K562 treated with DMSO at 1 percent for 24 hours (cell line): ENCODE results near the gene ANKRD61. TPM values are rescaled to one million over a fixed set of nuclear protein-coding genes. Genes with fewer than 3 reads are reported as not detected.

Experiments
- total RNA-seq: library from RNA; unstranded; fragments of 300-600 nt; gene quantifications from 2 replicates; pipeline ENCODE4 v1.2.3, GENCODE V29; 2022; ENCODE audit warnings: low read depth; ENCODE audit not compliant: insufficient read depth

The ANKRD61 gene
- total RNA-seq: 0.96 TPM in 1 of 2 replicates, not detected in the other

DNA sequence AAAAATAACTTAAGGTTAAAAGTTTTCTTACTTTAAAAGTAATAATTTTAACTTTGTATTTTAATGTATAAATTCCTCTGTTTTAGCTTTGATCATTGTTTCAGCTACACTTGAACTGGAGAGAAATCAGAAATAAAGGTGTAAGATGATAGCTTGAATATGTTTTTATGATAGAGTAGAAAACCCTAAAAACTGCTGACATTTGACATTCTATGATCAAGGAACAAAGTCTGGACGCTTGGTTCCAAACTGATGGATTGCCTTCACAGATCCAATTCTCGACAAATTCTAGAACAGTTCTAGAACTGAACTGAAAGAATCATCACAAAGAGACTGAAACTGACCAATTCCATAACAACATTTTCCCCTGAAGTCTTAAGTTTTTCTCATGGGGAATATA, at the start of gene ANKRD61:
Gene ANKRD61 (plus strand): TSS at position 389 of the 400 bp plus-strand sequence. CDS start 0 bp downstream, at position 389.

DNA sequence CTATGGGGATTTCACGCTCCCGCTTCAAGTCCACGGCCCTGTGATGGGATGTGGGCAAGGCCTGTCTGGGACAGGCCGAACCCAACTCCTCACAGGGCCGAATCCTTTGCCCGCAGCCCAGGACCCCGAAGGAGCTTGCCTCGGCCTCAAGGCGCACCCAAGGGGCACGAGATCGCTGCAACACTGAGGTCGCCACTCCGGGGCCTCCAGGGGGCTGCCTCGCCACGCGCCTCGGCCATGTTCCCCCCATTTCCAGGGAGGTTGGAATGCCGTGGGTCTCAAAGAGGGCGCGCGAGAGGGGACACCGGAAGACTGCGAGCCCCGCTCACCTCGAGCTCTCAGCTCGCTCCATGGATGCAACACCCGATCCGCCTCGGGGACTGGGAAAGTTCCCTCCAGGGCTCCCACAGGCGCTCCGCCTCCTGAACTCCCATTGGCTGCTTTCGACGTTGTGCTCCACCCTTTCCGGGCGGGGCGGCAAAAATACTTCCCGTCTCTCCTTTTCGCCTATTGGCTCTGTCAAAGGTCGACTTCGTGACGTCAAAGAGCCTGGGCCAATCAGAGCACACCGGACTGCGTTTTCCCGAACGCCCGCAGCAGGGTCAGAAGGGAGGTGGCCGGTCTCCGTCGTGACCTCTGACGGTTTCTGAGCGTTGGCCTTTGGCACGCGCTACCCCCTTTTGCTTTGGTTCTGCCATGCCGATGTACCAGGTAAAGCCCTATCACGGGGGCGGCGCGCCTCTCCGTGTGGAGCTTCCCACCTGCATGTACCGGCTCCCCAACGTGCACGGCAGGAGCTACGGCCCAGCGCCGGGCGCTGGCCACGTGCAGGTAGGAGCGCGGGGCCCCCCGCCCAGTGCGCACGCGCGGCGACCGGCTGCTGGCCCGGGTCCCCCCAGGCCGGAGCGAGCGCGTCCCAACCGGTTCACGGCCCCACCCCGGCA, 22.2 kb upstream of the ANKRD61 start, which contains the start of the genes AIMP2 and PMS2:
Gene AIMP2 (plus strand): TSS at position 605 of the 944 bp plus-strand sequence. CDS start 92 bp downstream, at position 697.
Gene PMS2 (minus strand): TSS at position 382 of the 944 bp plus-strand sequence. CDS start 30 bp downstream, at position 352.

Other genes with a start within 250 kb of the ANKRD61 start
- 28.6 and 29.8 TPM in 2 replicates for gene RNF216, start 249.7 kb upstream of the ANKRD61 start, total RNA-seq
- gene OCM, start 150.6 kb upstream of the ANKRD61 start, total RNA-seq: not detected in 2 replicates
- 50.9 and 54.9 TPM in 2 replicates for gene CCZ1, start 132.6 kb upstream of the ANKRD61 start, total RNA-seq
- gene RSPH10B, start 60.7 kb upstream of the ANKRD61 start, total RNA-seq: 0.08 TPM in 1 of 2 replicates, not detected in the other
- 11.2 and 12.1 TPM in 2 replicates for gene PMS2, start 22.3 kb upstream of the ANKRD61 start, total RNA-seq
- gene AIMP2, start 22.1 kb upstream of the ANKRD61 start, total RNA-seq: 39.2 and 39.5 TPM in 2 replicates
- gene EIF2AK1, start 27.8 kb downstream of the ANKRD61 start, total RNA-seq: 126 and 131 TPM in 2 replicates
- 10.5 and 11.3 TPM in 2 replicates for gene USP42, start 73.6 kb downstream of the ANKRD61 start, total RNA-seq
- 15.7 and 16.9 TPM in 2 replicates for gene CYTH3, start 241.2 kb downstream of the ANKRD61 start, total RNA-seq